SK-N-SH (cell line): ENCODE data around the gene PHLPP1. TPM values are rescaled to one million over a fixed set of nuclear protein-coding genes. Genes with fewer than 3 reads are reported as not detected.

Experiments used
- CTCF ChIA-PET: fragments of 300-600, 350-600 bp; formaldehyde crosslinking; extraction: SDS; loops from one replicate; lab custom pipeline; 2021; lab: Yijun Ruan, JAX
- POLR2A ChIA-PET: fragments of 350-600 bp; sonication (Branson Sonifier 250); formaldehyde crosslinking; extraction: SDS; loops from one replicate; lab custom pipeline; 2020; ENCODE audit warnings: antibody characterized with exemption, inconsistent platforms; lab: Yijun Ruan, JAX
- DNase-seq: peaks from one replicate; pipeline ENCODE4 v3.0.0; 2012
- H2AFZ ChIP-seq: fragments of 200-600 bp; sonication (generic); 2 replicates; pipeline ENCODE4 v1.8.1; 2016; ENCODE audit warnings: antibody characterized with exemption, mild to moderate bottlenecking, low read depth
- H3F3A ChIP-seq: fragments of 200-600 bp; sonication (generic); replicated peaks from 2 replicates; pipeline ENCODE3; 2016; ENCODE audit warnings: antibody characterized with exemption, mild to moderate bottlenecking; ENCODE audit not compliant: insufficient read depth
- H3K27ac ChIP-seq, 2 experiments: fragments of 200-500 bp in 1 of 2; fragments of 200-600 bp in 1 of 2; sonication (Bioruptor generic) in 1 of 2; sonication (generic), shearing (Covaris generic) in 1 of 2; 2 replicates each; pipeline versions ENCODE4 v1.5.1 to v1.6.1; 2014 to 2016; ENCODE audit warnings: low read depth in 2 of 2, inconsistent platforms in 1 of 2, low read length in 1 of 2, mild to moderate bottlenecking in 1 of 2, mixed read lengths in 1 of 2
- H3K27me3 ChIP-seq: fragments of 200-600 bp; sonication (generic), shearing (Covaris generic); 2 replicates; pipeline ENCODE4 v1.6.1; 2016; ENCODE audit warnings: mixed run types; ENCODE audit not compliant: insufficient read depth
- H3K36me3 ChIP-seq, 2 experiments: fragments of 200-500 bp in 1 of 2; fragments of 200-600 bp in 1 of 2; sonication (Bioruptor generic) in 1 of 2; sonication (generic) in 1 of 2; replicated peaks in 1 of 2; 2 replicates each; pipeline versions ENCODE3 to v1.5.1; 2014 to 2016; ENCODE audit warnings: low read length in 1 of 2, mild to moderate bottlenecking in 1 of 2; ENCODE audit not compliant: insufficient read depth in 2 of 2, control insufficient read depth in 1 of 2
- H3K4me1 ChIP-seq, 2 experiments: fragments of 200-500 bp in 1 of 2; fragments of 200-600 bp in 1 of 2; sonication (Bioruptor generic) in 1 of 2; sonication (generic), shearing (Covaris generic) in 1 of 2; 2 replicates each; pipeline versions ENCODE4 v1.5.1 to v1.6.1; 2014 to 2016; ENCODE audit warnings: low read depth in 1 of 2, low read length in 1 of 2, mixed run types in 1 of 2; ENCODE audit not compliant: insufficient read depth in 2 of 2, control insufficient read depth in 1 of 2
- H3K4me2 ChIP-seq: fragments of 200-600 bp; sonication (generic), shearing (Covaris generic); 2 replicates; pipeline ENCODE4 v1.6.1; 2017; ENCODE audit warnings: mixed run types
- H3K4me3 ChIP-seq, 2 experiments: fragments of 200-500 bp in 1 of 2; fragments of 200-600 bp in 1 of 2; sonication (Bioruptor generic) in 1 of 2; sonication (generic), shearing (Covaris generic) in 1 of 2; 2 replicates each; pipeline versions ENCODE4 v1.5.1 to v1.8.1; 2014 to 2016; ENCODE audit warnings: low read depth in 2 of 2, inconsistent platforms in 1 of 2, low read length in 1 of 2, mild to moderate bottlenecking in 1 of 2, mixed read lengths in 1 of 2, moderate library complexity in 1 of 2
- H3K79me2 ChIP-seq: fragments of 200-600 bp; sonication (generic); 2 replicates; pipeline ENCODE4 v1.8.1; 2017; ENCODE audit warnings: mild to moderate bottlenecking; ENCODE audit not compliant: insufficient read depth
- H3K9ac ChIP-seq: fragments of 200-600 bp; sonication (generic); 2 replicates; pipeline ENCODE4 v1.6.1; 2017; ENCODE audit warnings: mixed run types
- H3K9me2 ChIP-seq: fragments of 200-600 bp; sonication (generic); 2 replicates; pipeline ENCODE4 v1.6.1; 2017; ENCODE audit warnings: mixed run types
- H3K9me3 ChIP-seq: fragments of 200-600 bp; sonication (generic); 2 replicates; pipeline ENCODE4 v1.6.1; 2017; ENCODE audit warnings: mixed run types, mild to moderate bottlenecking, moderate library complexity
- H4K20me1 ChIP-seq: fragments of 200-600 bp; sonication (generic); 2 replicates; pipeline ENCODE4 v1.6.1; 2017; ENCODE audit warnings: mild to moderate bottlenecking, mixed run types; ENCODE audit not compliant: insufficient read depth
- TAF1 ChIP-seq: IDR thresholded peaks from 2 replicates; pipeline ENCODE4 v1.6.1; 2012; ENCODE audit warnings: low read depth, mild to moderate bottlenecking, low read length, moderate library complexity, borderline replicate concordance
- TEAD4 ChIP-seq: IDR thresholded peaks from 2 replicates; pipeline ENCODE4 v1.4.0; 2012; ENCODE audit warnings: mild to moderate bottlenecking, borderline replicate concordance; ENCODE audit not compliant: insufficient read depth
- WGBS: methylation state at CpG from one replicate; pipeline ENCODE4 v1.1.6; 2017; ENCODE audit warnings: low lambda C conversion rate; 5-methylcytosine and 5-hydroxymethylcytosine counted together
- polyA plus RNA-seq, 3 experiments: library from polyadenylated mRNA; depleted of rRNA; stranded (reverse); fragments of >200 nt; gene quantifications; 2 replicates each; pipeline ENCODE4 v1.2.3, GENCODE V29; 2012
- TF ChIP-seq, protein P1 (sequence below): fragments of 150-350 bp; IDR thresholded peaks from 2 replicates; pipeline ENCODE4 v1.6.1; 2016; ENCODE audit warnings: mild to moderate bottlenecking, low read depth, low read length
- TF ChIP-seq, protein P2 (sequence below): IDR thresholded peaks from 2 replicates; pipeline ENCODE4 v1.6.1; 2012; ENCODE audit warnings: mild to moderate bottlenecking, low read depth, low read length, moderate library complexity

PHLPP1 gene
- polyA plus RNA-seq, 1 of the 3 experiments (the other 2 are of a cell fraction), result 4.6 TPM

- TF ChIP-seq, protein P1, sequence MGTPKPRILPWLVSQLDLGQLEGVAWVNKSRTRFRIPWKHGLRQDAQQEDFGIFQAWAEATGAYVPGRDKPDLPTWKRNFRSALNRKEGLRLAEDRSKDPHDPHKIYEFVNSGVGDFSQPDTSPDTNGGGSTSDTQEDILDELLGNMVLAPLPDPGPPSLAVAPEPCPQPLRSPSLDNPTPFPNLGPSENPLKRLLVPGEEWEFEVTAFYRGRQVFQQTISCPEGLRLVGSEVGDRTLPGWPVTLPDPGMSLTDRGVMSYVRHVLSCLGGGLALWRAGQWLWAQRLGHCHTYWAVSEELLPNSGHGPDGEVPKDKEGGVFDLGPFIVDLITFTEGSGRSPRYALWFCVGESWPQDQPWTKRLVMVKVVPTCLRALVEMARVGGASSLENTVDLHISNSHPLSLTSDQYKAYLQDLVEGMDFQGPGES, result no peak
- TF ChIP-seq, protein P2, sequence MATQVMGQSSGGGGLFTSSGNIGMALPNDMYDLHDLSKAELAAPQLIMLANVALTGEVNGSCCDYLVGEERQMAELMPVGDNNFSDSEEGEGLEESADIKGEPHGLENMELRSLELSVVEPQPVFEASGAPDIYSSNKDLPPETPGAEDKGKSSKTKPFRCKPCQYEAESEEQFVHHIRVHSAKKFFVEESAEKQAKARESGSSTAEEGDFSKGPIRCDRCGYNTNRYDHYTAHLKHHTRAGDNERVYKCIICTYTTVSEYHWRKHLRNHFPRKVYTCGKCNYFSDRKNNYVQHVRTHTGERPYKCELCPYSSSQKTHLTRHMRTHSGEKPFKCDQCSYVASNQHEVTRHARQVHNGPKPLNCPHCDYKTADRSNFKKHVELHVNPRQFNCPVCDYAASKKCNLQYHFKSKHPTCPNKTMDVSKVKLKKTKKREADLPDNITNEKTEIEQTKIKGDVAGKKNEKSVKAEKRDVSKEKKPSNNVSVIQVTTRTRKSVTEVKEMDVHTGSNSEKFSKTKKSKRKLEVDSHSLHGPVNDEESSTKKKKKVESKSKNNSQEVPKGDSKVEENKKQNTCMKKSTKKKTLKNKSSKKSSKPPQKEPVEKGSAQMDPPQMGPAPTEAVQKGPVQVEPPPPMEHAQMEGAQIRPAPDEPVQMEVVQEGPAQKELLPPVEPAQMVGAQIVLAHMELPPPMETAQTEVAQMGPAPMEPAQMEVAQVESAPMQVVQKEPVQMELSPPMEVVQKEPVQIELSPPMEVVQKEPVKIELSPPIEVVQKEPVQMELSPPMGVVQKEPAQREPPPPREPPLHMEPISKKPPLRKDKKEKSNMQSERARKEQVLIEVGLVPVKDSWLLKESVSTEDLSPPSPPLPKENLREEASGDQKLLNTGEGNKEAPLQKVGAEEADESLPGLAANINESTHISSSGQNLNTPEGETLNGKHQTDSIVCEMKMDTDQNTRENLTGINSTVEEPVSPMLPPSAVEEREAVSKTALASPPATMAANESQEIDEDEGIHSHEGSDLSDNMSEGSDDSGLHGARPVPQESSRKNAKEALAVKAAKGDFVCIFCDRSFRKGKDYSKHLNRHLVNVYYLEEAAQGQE, result no peak
- no peak for TF ChIP-seq TAF1
- TF ChIP-seq, all 33 proteins: peak for 0
Measured at GRCh38 chr18:63003899-63004298, 288.6 kb downstream of the PHLPP1 start (continued).

DNA sequence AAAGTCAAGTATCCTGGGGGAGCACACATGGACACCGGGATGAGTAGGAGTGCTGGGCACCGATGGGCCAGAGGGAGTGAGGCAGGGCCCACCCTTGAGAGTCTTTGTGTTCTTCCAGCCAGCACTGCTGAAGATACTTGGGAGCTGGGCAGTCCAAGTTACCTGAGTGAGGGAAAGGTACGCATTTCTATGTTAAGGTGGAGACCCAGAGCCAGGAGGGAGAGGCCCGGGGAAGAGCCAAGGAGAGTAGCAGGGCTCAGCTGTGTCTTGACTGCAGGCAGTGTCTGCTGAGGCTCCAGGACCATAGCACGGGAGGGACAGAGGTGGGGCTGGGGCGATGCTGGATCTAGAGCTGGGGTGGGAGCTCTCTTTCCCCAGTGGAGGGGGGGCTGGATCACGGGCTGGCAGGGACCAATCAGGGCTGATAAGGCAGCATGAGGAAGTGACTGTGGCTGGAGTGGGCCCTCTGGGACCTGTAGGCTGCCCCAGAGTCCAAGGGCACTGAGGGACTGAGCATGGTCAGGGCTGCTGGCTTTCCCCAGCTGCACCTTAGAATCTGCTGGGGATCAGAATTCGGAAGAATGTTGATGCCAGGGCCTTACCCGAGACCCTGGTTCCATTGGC is 289.2 kb downstream of the PHLPP1 start:
- H3K79me2 ChIP-seq, result no peaks in the 10 kb centered on the region
- no peaks in the 10 kb centered on the region for H4K20me1 ChIP-seq
- H3K4me1 ChIP-seq, result no peaks in the 10 kb centered on the region; a peak in 1 of 4 replicates
- 52% methylated on average over 5 of the region's 9 CpGs for WGBS
- no peak for TF ChIP-seq TEAD4
- TF ChIP-seq, protein P2, result no peak
- ChIA-PET POLR2A (no interaction called here), CTCF (interaction anchor here (1.0 to 4.1 kb wide), 6 partner anchors 11 to 420 kb away, joined by 3 to 14 read pairs (median 6); no protein-coding TSS in a partner anchor)
- H3K27me3 ChIP-seq, result no peaks in the 10 kb centered on the region
- no peak overlapping the region for H2AFZ ChIP-seq
- H3K4me2 ChIP-seq, result no peak overlapping the region
- no peaks in the 10 kb centered on the region for H3K9me2 ChIP-seq
- H3K36me3 ChIP-seq, result no peaks in the 10 kb centered on the region
- no peak overlapping the region for H3K9ac ChIP-seq
- no peak overlapping the region for H3K27ac ChIP-seq
- no peak for DNase-seq
- H3K4me3 ChIP-seq, result no peak overlapping the region
- H3K9me3 ChIP-seq, result no peaks in the 10 kb centered on the region
- no peaks in the 10 kb centered on the region for H3F3A ChIP-seq
